Astrocyte (in vitro differentiated cells and primary cell): ENCODE results near the gene DDR2.

Experiments used
- EZH2 ChIP-seq: IDR thresholded peaks from 2 replicates; pipeline ENCODE4 v1.6.1; 2012; ENCODE audit warnings: mild to moderate bottlenecking, low read length, inconsistent platforms; ENCODE audit not compliant: insufficient read depth
- TF ChIP-seq, protein P1 (sequence below): IDR thresholded peaks from 2 replicates; pipeline ENCODE4 v1.5.1; 2011; ENCODE audit warnings: low read depth, mild to moderate bottlenecking, inconsistent platforms, low read length, moderate library complexity; ENCODE audit not compliant: insufficient read depth

GRCh38 chr1:162835157-162835899 is 203.1 kb downstream of the DDR2 start:
- TF ChIP-seq, protein P1, sequence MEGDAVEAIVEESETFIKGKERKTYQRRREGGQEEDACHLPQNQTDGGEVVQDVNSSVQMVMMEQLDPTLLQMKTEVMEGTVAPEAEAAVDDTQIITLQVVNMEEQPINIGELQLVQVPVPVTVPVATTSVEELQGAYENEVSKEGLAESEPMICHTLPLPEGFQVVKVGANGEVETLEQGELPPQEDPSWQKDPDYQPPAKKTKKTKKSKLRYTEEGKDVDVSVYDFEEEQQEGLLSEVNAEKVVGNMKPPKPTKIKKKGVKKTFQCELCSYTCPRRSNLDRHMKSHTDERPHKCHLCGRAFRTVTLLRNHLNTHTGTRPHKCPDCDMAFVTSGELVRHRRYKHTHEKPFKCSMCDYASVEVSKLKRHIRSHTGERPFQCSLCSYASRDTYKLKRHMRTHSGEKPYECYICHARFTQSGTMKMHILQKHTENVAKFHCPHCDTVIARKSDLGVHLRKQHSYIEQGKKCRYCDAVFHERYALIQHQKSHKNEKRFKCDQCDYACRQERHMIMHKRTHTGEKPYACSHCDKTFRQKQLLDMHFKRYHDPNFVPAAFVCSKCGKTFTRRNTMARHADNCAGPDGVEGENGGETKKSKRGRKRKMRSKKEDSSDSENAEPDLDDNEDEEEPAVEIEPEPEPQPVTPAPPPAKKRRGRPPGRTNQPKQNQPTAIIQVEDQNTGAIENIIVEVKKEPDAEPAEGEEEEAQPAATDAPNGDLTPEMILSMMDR = no peak
- no peak for TF ChIP-seq EZH2
